Spleen (tissue), 7 donors: Measurements from ENCODE around the gene ATXN1.

Experiments used
- CTCF ChIP-seq, 11 experiments: fragments of 200-600 bp in 7 of 11; fragments of 450-650 bp in 4 of 11; sonication (generic) in 4 of 11; IDR thresholded peaks in 8 of 11; conservative IDR thresholded peaks in 3 of 11; 1 replicate in 7 of 11; 2 replicates in 4 of 11; pipeline versions ENCODE4 v1.4.0 to v1.8.0; 2016 to 2021; ENCODE audit warnings: antibody characterized with exemption in 11 of 11, inconsistent platforms in 4 of 11, mild to moderate bottlenecking in 1 of 11
- POLR2A ChIP-seq, 3 donors: fragments of 450-650 bp; IDR thresholded peaks; one replicate each; pipeline ENCODE4 v1.5.1; 2017; ENCODE audit warnings: antibody characterized with exemption in 3 of 3, mild to moderate bottlenecking in 1 of 3
- donor health status: DM: no; HTN: no; CAD: no; lungs with moderate emphysema.
- donor health status: DM: no; HTN: no; CAD: no.
- donor health status: DM: no; HTN: no; CAD: no.

GRCh38 chr6:16473184-16473907 is 287.9 kb downstream of the ATXN1 start:
- TF ChIP-seq CTCF (IDR thresholded peaks at IDR 0.05 in 8 of 11, conservative IDR thresholded peaks at IDR 0.05 in 3 of 11) (no peak), POLR2A (IDR thresholded peaks at IDR 0.05) (no peak)
